Adrenal gland (tissue), 12 donors: ENCODE data around the gene GLIPR1L1. TPM values are rescaled to one million over a fixed set of nuclear protein-coding genes. Genes with fewer than 3 reads are reported as not detected.

Experiments
- DNase-seq, 7 donors: peaks; one replicate each; pipeline ENCODE4 v3.0.0-alpha.2; 2019 to 2020
- H3K27ac ChIP-seq, 5 donors: fragments of 200-600 bp; sonication (generic) in 4 of 5; 1 replicate in 3 of 5; 2 replicates in 2 of 5; pipeline versions ENCODE4 v1.5.1 to v1.8.0; 2016 to 2020; ENCODE audit warnings: mild to moderate bottlenecking in 1 of 5
- H3K27me3 ChIP-seq: fragments of 200-600 bp; 2 replicates; pipeline ENCODE4 v1.8.0; 2021
- H3K36me3 ChIP-seq, 2 donors: fragments of 200-600 bp; replicated peaks in 1 of 2; 1 replicate in 1 of 2; 2 replicates in 1 of 2; pipeline versions ENCODE4 v1.5.1 to v1.8.0; 2018 to 2022
- H3K4me1 ChIP-seq, 2 donors: fragments of 200-600 bp; replicated peaks in 1 of 2; 1 replicate in 1 of 2; 2 replicates in 1 of 2; pipeline versions ENCODE4 v1.5.1 to v1.8.0; 2018 to 2021
- H3K4me3 ChIP-seq, 4 donors: fragments of 200-600 bp; sonication (generic) in 3 of 4; one replicate each; pipeline ENCODE4 v1.5.1; 2016 to 2018
- H3K9me3 ChIP-seq, 3 donors: fragments of 200-600 bp; sonication (generic) in 1 of 3; replicated peaks in 1 of 3; 1 replicate in 2 of 3; 2 replicates in 1 of 3; pipeline versions ENCODE4 v1.5.1 to v1.8.0; 2016 to 2021
- CTCF ChIP-seq, 6 experiments: fragments of 450-650 bp in 4 of 6; fragments of 200-600 bp in 2 of 6; sonication (generic) in 1 of 6; IDR thresholded peaks; 1 replicate in 5 of 6; 2 replicates in 1 of 6; pipeline versions ENCODE4 v1.5.1 to v1.8.0; 2016 to 2021; ENCODE audit warnings: antibody characterized with exemption in 6 of 6, mild to moderate bottlenecking in 2 of 6, moderate library complexity in 1 of 6
- POLR2A ChIP-seq, 2 donors: fragments of 450-650 bp; IDR thresholded peaks; one replicate each; pipeline ENCODE4 v1.6.1; 2017; ENCODE audit warnings: antibody characterized with exemption in 2 of 2, mild to moderate bottlenecking in 2 of 2, moderate library complexity in 1 of 2
- WGBS, 4 donors: extraction: QIAGEN DNeasy Blood & Tissue Kit in 2 of 4; methylation state at CpG; one replicate each; pipeline versions ENCODE4 v1.1.5 to v1.1.7; 2013 to 2017; 5-methylcytosine and 5-hydroxymethylcytosine counted together
- intact Hi-C, 2 donors: fragments of 100-400 bp; cut with DNase I; formaldehyde crosslinking; loops; one replicate each; pipeline versions ENCODE4 v1.14.1 to v1.15.0; 2022 to 2023
- polyA plus RNA-seq, 3 donors: library from polyadenylated mRNA; stranded (reverse); fragments of 200-250 nt in 2 of 3; fragments of 350-450 nt in 1 of 3; fragmentation: Illumina TruSeq in 1 of 3; extraction: RNeasy Lipid Tissue Mini Kit (QIAGEN cat#74804) in 1 of 3; gene quantifications; one replicate each; pipeline ENCODE4 v1.2.3, GENCODE V29; 2013 to 2014
- total RNA-seq, 9 donors: library from RNA; depleted of rRNA in 4 of 9; stranded (reverse); fragments of >200 nt in 4 of 9; fragments of 120-200 nt in 1 of 9; fragmentation: NEBNext Ultra II Directional in 1 of 9; extraction: Animal tissue kit (Norgen Biotek cat#: 25700) in 1 of 9; gene quantifications; one replicate each; pipeline versions ENCODE4 v1.1.0 to v1.2.4, GENCODE V29; 2013 to 2023
- donor health status: healthy with polysubstance abuse.
- donor health status: Bipolar disorder and iron deficiency.
- donor health status: DM: yes; HTN: yes; CAD: no.
- donor health status: DM: no; HTN: no; CAD: no.
- donor health status: DM: no; HTN: no; CAD: no.
- donor health status: DM: yes; HTN: yes; CAD: no.

The GLIPR1L1 gene
- total and polyA plus RNA-seq, 12 donors = not detected

GRCh38 chr12:75390899-75391538 is 56.5 kb downstream of the GLIPR1L1 start, which contains the start of gene GLIPR1L2:
TSS of gene GLIPR1L2 (plus strand) at chr12:75391089. CDS start at chr12:75391117, 28 bp downstream.
- TF ChIP-seq POLR2A (IDR thresholded peaks at IDR 0.05) (peak; percentile 68 to 88), CTCF (IDR thresholded peaks at IDR 0.05) (peak; percentile 73 to 94 (median 87))
- WGBS, 4 donors = 1 to 12% (median 7%) methylated on average over 6 to 36 of the region's 36 CpGs
- DNase-seq = peak; percentile 96 to 98 (median 97)
- H3K4me3 ChIP-seq = peak within 1 kb of the TSS in 3 of 4 donors; percentile 23 to 71 (median 26)
- no peaks in the 10 kb centered on the region for H3K9me3 ChIP-seq
- H3K36me3 ChIP-seq = no peaks in the 10 kb centered on the region
- intact Hi-C loops = no loop called here
- H3K27ac ChIP-seq = peak within 1 kb of the TSS; percentile 42 to 96 (median 91)
- H3K4me1 ChIP-seq = peaks cover 13 to 19% of the 10 kb centered on the region in 2 donors
- H3K27me3 ChIP-seq = no peaks in the 10 kb centered on the region

- no peak overlapping the region for H3K27ac ChIP-seq
- H3K4me3 ChIP-seq = no peak overlapping the region
- no peak for DNase-seq
- no peak for TF ChIP-seq CTCF (IDR thresholded peaks at IDR 0.05)
- TF ChIP-seq POLR2A (IDR thresholded peaks at IDR 0.05) = no peak
- no peaks in the 10 kb centered on the region for H3K27me3 ChIP-seq
- intact Hi-C loops = no loop called here
- H3K4me1 ChIP-seq = no peaks in the 10 kb centered on the region
- no peaks in the 10 kb centered on the region for H3K36me3 ChIP-seq
- whole genome bisulfite sequencing, 4 donors = 80 to 100% (median 85%) methylated on average over 1 of the region's 1 CpG
- H3K9me3 ChIP-seq = no peaks in the 10 kb centered on the region
Observed at GRCh38 chr12:75404231-75404630, 69.8 kb downstream of the GLIPR1L1 start.

GRCh38 chr12:75407683-75408082 is 73.2 kb downstream of the GLIPR1L1 start:
- no peak overlapping the region for H3K27ac ChIP-seq
- no peak for DNase-seq
- no peaks in the 10 kb centered on the region for H3K4me1 ChIP-seq
- H3K9me3 ChIP-seq = no peaks in the 10 kb centered on the region
- intact Hi-C loops = no loop called here
- no peaks in the 10 kb centered on the region for H3K27me3 ChIP-seq
- TF ChIP-seq POLR2A (IDR thresholded peaks at IDR 0.05) (no peak), CTCF (IDR thresholded peaks at IDR 0.05) (no peak)
- H3K4me3 ChIP-seq = no peak overlapping the region
- H3K36me3 ChIP-seq = no peaks in the 10 kb centered on the region

- no peaks in the 10 kb centered on the region for H3K9me3 ChIP-seq
- no peak overlapping the region for H3K4me3 ChIP-seq
- intact Hi-C loops = no loop called here
- H3K4me1 ChIP-seq = no peaks in the 10 kb centered on the region
- H3K36me3 ChIP-seq = no peaks in the 10 kb centered on the region
- no peak for DNase-seq
- H3K27me3 ChIP-seq = no peaks in the 10 kb centered on the region
- TF ChIP-seq POLR2A (IDR thresholded peaks at IDR 0.05) = no peak
- no peak for TF ChIP-seq CTCF (IDR thresholded peaks at IDR 0.05)
- WGBS, 4 donors = 89 to 96% (median 93%) methylated on average over 2 of the region's 2 CpGs
- H3K27ac ChIP-seq = no peak overlapping the region
Observed at GRCh38 chr12:75409830-75410229, 75.4 kb downstream of the GLIPR1L1 start.
